Stimulated activated CD8-positive, alpha-beta memory T cell treated with anti-CD3 and anti-CD28 coated beads, Interleukin-2, amount 100 ng/mL, for 48 hours (primary cell): Measurements from ENCODE around the gene CES5A.
"Not testable (repeated sequence)": the region's sequence is repeated elsewhere in the genome, so short reads cannot be mapped to it uniquely, and the experiment has no call there.

ENCODE experiments used
- DNase-seq, 2 donors: peaks; one replicate each; pipeline ENCODE4 v3.0.0-alpha.2; 2020; ENCODE audit warnings: low read depth in 2 of 2

The CES5A gene

GRCh38 chr16:55875273-55875672 lies at the start of gene CES5A:
TSS of gene CES5A (minus strand) at chr16:55875373. CDS start at chr16:55875221, 152 bp downstream.
- no peak for DNase-seq

- DNase-seq: no peak
Measured at GRCh38 chr16:55922662-55923061, 47.5 kb upstream of the CES5A start.

- DNase-seq: no peak
Measured at GRCh38 chr16:55917373-55918160, 42.4 kb upstream of the CES5A start.

GRCh38 chr16:55915096-55915827 lies 40.1 kb upstream of the CES5A start:
- DNase-seq: no peak

- DNase-seq: no peak
Measured at GRCh38 chr16:55914383-55914782, 39.2 kb upstream of the CES5A start.

GRCh38 chr16:55913716-55914115 lies 38.5 kb upstream of the CES5A start:
- DNase-seq: no peak

GRCh38 chr16:55913121-55913520 lies 37.9 kb upstream of the CES5A start:
- not testable (repeated sequence) for DNase-seq

GRCh38 chr16:55912022-55912421 lies 36.8 kb upstream of the CES5A start:
- DNase-seq: no peak

- no peak for DNase-seq
Measured at GRCh38 chr16:55911616-55912015, 36.4 kb upstream of the CES5A start.

GRCh38 chr16:55909876-55910275 lies 34.7 kb upstream of the CES5A start:
- DNase-seq: no peak

GRCh38 chr16:55908641-55909040 lies 33.5 kb upstream of the CES5A start:
- no peak for DNase-seq

GRCh38 chr16:55907661-55908060 lies 32.5 kb upstream of the CES5A start:
- DNase-seq: no peak

GRCh38 chr16:55906123-55906522 lies 30.9 kb upstream of the CES5A start:
- DNase-seq: no peak

- no peak for DNase-seq
Measured at GRCh38 chr16:55905651-55906050, 30.5 kb upstream of the CES5A start.

- DNase-seq: no peak
Measured at GRCh38 chr16:55901566-55902217, 26.5 kb upstream of the CES5A start.

- DNase-seq: no peak
Measured at GRCh38 chr16:55900616-55901393, 25.6 kb upstream of the CES5A start.

GRCh38 chr16:55899857-55900256 lies 24.7 kb upstream of the CES5A start:
- DNase-seq: no peak

- DNase-seq: no peak
Measured at GRCh38 chr16:55898592-55898991, 23.4 kb upstream of the CES5A start.

GRCh38 chr16:55892821-55893220 lies 17.6 kb upstream of the CES5A start:
- DNase-seq: no peak

- DNase-seq: no peak
Measured at GRCh38 chr16:55889518-55889917, 14.3 kb upstream of the CES5A start.

GRCh38 chr16:55888546-55888945 lies 13.4 kb upstream of the CES5A start:
- no peak for DNase-seq

- DNase-seq: no peak
Measured at GRCh38 chr16:55876854-55877253, 1.7 kb upstream of the CES5A start.
